ENCODE data around the gene S100A3. TPM values are rescaled to one million over a fixed set of nuclear protein-coding genes. Genes with fewer than 3 reads are reported as not detected.
"Not testable (repeated sequence)": the region's sequence is repeated elsewhere in the genome, so short reads cannot be mapped to it uniquely, and the experiment has no call there.

Gene S100A3
- total RNA-seq, 2 experiments from 2014 or later: not detected

- H3K27ac Mint-ChIP-seq; H3K9me3 Mint-ChIP-seq; intact Hi-C loops (cut with micrococcal nuclease); H3K36me3 Mint-ChIP-seq; DNase-seq; H3K4me3 Mint-ChIP-seq; H3K27me3 Mint-ChIP-seq; H3K4me1 Mint-ChIP-seq (ENCODE audit: low read depth): not testable (repeated sequence)
- CTCF ChIA-PET: interaction anchor here (1.3 to 3.5 kb wide), 5 partner anchors 9 to 50 kb away, joined by 3 to 16 read pairs (median 12); no protein-coding TSS in a partner anchor
- POLR2A ChIA-PET: interaction anchor here (0.6 kb wide), 1 partner anchor 457 kb away, joined by 3 read pairs; the partner anchor contains the start of gene JTB
These were observed 28.8 kb downstream of the S100A3 start for GRCh38 chr1:153520137-153520691.

- H3K4me1 Mint-ChIP-seq (ENCODE audit: low read depth): peaks cover 5% of the 10 kb centered on the region
- no peak overlapping the region for H3K4me3 Mint-ChIP-seq
- H3K36me3 Mint-ChIP-seq: no peaks in the 10 kb centered on the region
- intact Hi-C loops (cut with micrococcal nuclease): no loop called here
- no peak overlapping the region for H3K27ac Mint-ChIP-seq
- no peaks in the 10 kb centered on the region for H3K27me3 Mint-ChIP-seq
- DNase-seq: no peak
- CTCF ChIA-PET: interaction anchor here (2.9 to 3.5 kb wide), 2 partner anchors 13 to 24 kb away, joined by 16 read pairs; no protein-coding TSS in a partner anchor
- POLR2A ChIA-PET: no interaction called here
- H3K9me3 Mint-ChIP-seq: no peaks in the 10 kb centered on the region
These were observed 29.8 kb downstream of the S100A3 start for GRCh38 chr1:153519242-153519641.

GRCh38 chr1:153515504-153516394 lies 33.3 kb downstream of the S100A3 start:
- Mint-ChIP-seq H3K27me3 (no peaks in the 10 kb centered on the region), H3K27ac (no peak overlapping the region), H3K36me3 (no peaks in the 10 kb centered on the region), H3K4me3 (no peak overlapping the region), H3K4me1 (ENCODE audit: low read depth) (peaks cover 9% of the 10 kb centered on the region), H3K9me3 (no peaks in the 10 kb centered on the region)
- ChIA-PET POLR2A (interaction anchor here (0.6 kb wide), 1 partner anchor 408 kb away, joined by 3 read pairs; no protein-coding TSS in a partner anchor), CTCF (interaction anchor here (0.7 to 3.5 kb wide), 4 partner anchors 17 to 162 kb away, joined by 3 to 12 read pairs (median 7); no protein-coding TSS in a partner anchor)
- intact Hi-C loops (cut with micrococcal nuclease): no loop called here
- no peak for DNase-seq

GRCh38 chr1:153513666-153514065 lies 35.4 kb downstream of the S100A3 start:
- intact Hi-C loops (cut with micrococcal nuclease): no loop called here
- Mint-ChIP-seq H3K27me3 (no peaks in the 10 kb centered on the region), H3K9me3 (no peaks in the 10 kb centered on the region), H3K27ac (no peak overlapping the region), H3K4me1 (ENCODE audit: low read depth) (peaks cover 12% of the 10 kb centered on the region), H3K4me3 (no peak overlapping the region), H3K36me3 (no peaks in the 10 kb centered on the region)
- CTCF ChIA-PET: interaction anchor here (1.3 to 5.0 kb wide), 3 partner anchors 19 to 54 kb away, joined by 7 to 65 read pairs (median 11); partner anchors contain the start of gene S100A6
- POLR2A ChIA-PET: no interaction called here
- no peak for DNase-seq

- CTCF ChIA-PET: interaction anchor here (1.3 to 5.0 kb wide), 2 partner anchors 20 to 55 kb away, joined by 7 to 65 read pairs; partner anchors contain the start of gene S100A6
- Mint-ChIP-seq H3K27ac (no peak overlapping the region), H3K36me3 (no peaks in the 10 kb centered on the region), H3K4me3 (no peak overlapping the region), H3K9me3 (no peaks in the 10 kb centered on the region), H3K4me1 (ENCODE audit: low read depth) (peaks cover 10% of the 10 kb centered on the region), H3K27me3 (no peaks in the 10 kb centered on the region)
- POLR2A ChIA-PET: interaction anchor here (0.6 kb wide), 1 partner anchor 24 kb away, joined by 3 read pairs; no protein-coding TSS in a partner anchor
- intact Hi-C loops (cut with micrococcal nuclease): no loop called here
- DNase-seq: no peak
These were observed 36.0 kb downstream of the S100A3 start for GRCh38 chr1:153513023-153513422.

GRCh38 chr1:153510984-153511410 lies 38.1 kb downstream of the S100A3 start:
- Mint-ChIP-seq H3K4me3 (no peak overlapping the region), H3K27me3 (no peaks in the 10 kb centered on the region), H3K4me1 (ENCODE audit: low read depth) (peaks cover 10% of the 10 kb centered on the region), H3K36me3 (no peaks in the 10 kb centered on the region), H3K27ac (peak overlapping the region; percentile 45), H3K9me3 (no peaks in the 10 kb centered on the region)
- DNase-seq: peak; percentile 87
- intact Hi-C loops (cut with micrococcal nuclease): loop anchor here (1.0 to 2.0 kb wide), 5 partner anchors 22 to 160 kb away; partner anchors contain the start of gene ILF2
- POLR2A ChIA-PET: interaction anchor here (1.0 to 1.4 kb wide), 2 partner anchors 62 to 137 kb away, joined by 3 to 4 read pairs; no protein-coding TSS in a partner anchor
- CTCF ChIA-PET: interaction anchor here (0.6 to 6.2 kb wide), 48 partner anchors 9 to 474 kb away, joined by 3 to 153 read pairs (median 4); partner anchors contain the start of genes CHTOP, ILF2, S100A13 and S100A14

GRCh38 chr1:153509729-153510354 lies 39.2 kb downstream of the S100A3 start:
- DNase-seq: peak; percentile 85
- intact Hi-C loops (cut with micrococcal nuclease): loop anchor here (1.0 to 2.0 kb wide), 3 partner anchors 23 to 239 kb away; partner anchors contain the start of gene ILF2
- Mint-ChIP-seq H3K9me3 (no peaks in the 10 kb centered on the region), H3K27ac (no peak overlapping the region), H3K27me3 (no peaks in the 10 kb centered on the region), H3K4me1 (ENCODE audit: low read depth) (peaks cover 10% of the 10 kb centered on the region), H3K36me3 (no peaks in the 10 kb centered on the region), H3K4me3 (no peak overlapping the region)
- CTCF ChIA-PET: interaction anchor here (0.5 to 6.2 kb wide), 31 partner anchors 8 to 247 kb away, joined by 3 to 153 read pairs (median 7); partner anchors contain the start of genes CHTOP, S100A13, S100A14 and S100A2
- POLR2A ChIA-PET: interaction anchor here (1.4 kb wide), 1 partner anchor 63 kb away, joined by 4 read pairs; no protein-coding TSS in a partner anchor

- H3K4me3 Mint-ChIP-seq: no peak overlapping the region
- H3K27ac Mint-ChIP-seq: no peak overlapping the region
- no peak for DNase-seq
- H3K36me3 Mint-ChIP-seq: no peaks in the 10 kb centered on the region
- no peaks in the 10 kb centered on the region for H3K9me3 Mint-ChIP-seq
- intact Hi-C loops (cut with micrococcal nuclease): loop anchor here (1.0 kb wide), 1 partner anchor 240 kb away; no protein-coding TSS in a partner anchor
- no peaks in the 10 kb centered on the region for H3K27me3 Mint-ChIP-seq
- peaks cover 10% of the 10 kb centered on the region for H3K4me1 Mint-ChIP-seq (ENCODE audit: low read depth)
- ChIA-PET POLR2A (no interaction called here), CTCF (interaction anchor here (0.5 to 6.2 kb wide), 8 partner anchors 15 to 247 kb away, joined by 3 to 153 read pairs (median 8); partner anchors contain the start of genes S100A4 and S100A6)
These were observed 40.0 kb downstream of the S100A3 start for GRCh38 chr1:153509036-153509435.

- intact Hi-C loops (cut with micrococcal nuclease): no loop called here
- H3K27me3 Mint-ChIP-seq: no peaks in the 10 kb centered on the region
- H3K27ac Mint-ChIP-seq: no peak overlapping the region
- no peak for DNase-seq
- ChIA-PET CTCF (interaction anchor here (0.7 to 6.2 kb wide), 6 partner anchors 14 to 438 kb away, joined by 3 to 153 read pairs (median 4); partner anchors contain the start of genes CHTOP and DENND4B), POLR2A (no interaction called here)
- no peak overlapping the region for H3K4me3 Mint-ChIP-seq
- H3K36me3 Mint-ChIP-seq: no peaks in the 10 kb centered on the region
- peaks cover 10% of the 10 kb centered on the region for H3K4me1 Mint-ChIP-seq (ENCODE audit: low read depth)
- H3K9me3 Mint-ChIP-seq: no peaks in the 10 kb centered on the region
These were observed 41.0 kb downstream of the S100A3 start for GRCh38 chr1:153507926-153508583.

- H3K36me3 Mint-ChIP-seq: no peaks in the 10 kb centered on the region
- H3K27me3 Mint-ChIP-seq: no peaks in the 10 kb centered on the region
- ChIA-PET CTCF (interaction anchor here (1.3 to 6.2 kb wide), 2 partner anchors 64 to 127 kb away, joined by 5 to 153 read pairs; partner anchors contain the start of gene CHTOP), POLR2A (no interaction called here)
- H3K4me1 Mint-ChIP-seq (ENCODE audit: low read depth): peaks cover 10% of the 10 kb centered on the region
- no peaks in the 10 kb centered on the region for H3K9me3 Mint-ChIP-seq
- DNase-seq: no peak
- intact Hi-C loops (cut with micrococcal nuclease): no loop called here
- H3K4me3 Mint-ChIP-seq: no peak overlapping the region
- H3K27ac Mint-ChIP-seq: no peak overlapping the region
These were observed 42.1 kb downstream of the S100A3 start for GRCh38 chr1:153506831-153507413.
